Measurements from ENCODE around the gene NRG3. TPM values are rescaled to one million over a fixed set of nuclear protein-coding genes. Genes with fewer than 3 reads are reported as not detected.

The NRG3 gene
- total RNA-seq, 1 donor from 2014 or later, result not detected

DNA sequence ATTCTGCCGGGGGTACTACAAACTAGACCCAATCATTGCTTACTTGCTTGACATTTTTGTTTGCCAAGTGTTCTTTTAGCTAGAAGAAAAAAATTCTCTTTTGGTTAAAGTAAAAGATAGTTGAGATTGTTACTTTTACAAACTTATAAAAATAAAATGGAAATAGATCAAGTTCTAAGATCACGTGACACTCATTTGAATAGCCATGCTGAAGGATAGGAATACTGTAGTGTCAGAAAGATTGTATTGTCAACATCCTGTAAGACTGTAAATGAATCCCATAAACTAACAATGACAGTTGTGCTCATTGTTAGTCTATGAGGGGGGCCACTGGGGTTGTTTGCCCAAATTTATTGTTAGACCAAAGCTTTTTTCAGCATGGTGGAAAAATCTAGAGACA, 10.5 kb downstream of the NRG3 start:
- Histone ChIP-seq H3K27me3 (ENCODE audit: control insufficient read depth, insufficient read depth, low read length) (no peaks in the 10 kb centered on the region), H3K36me3 (ENCODE audit: control insufficient read depth, insufficient read depth, low read length) (no peaks in the 10 kb centered on the region), H3K4me3 (ENCODE audit: low read depth, low read length) (no peak overlapping the region)
- DNase-seq (ENCODE audit: low read depth) (no peak), FAIRE-seq (no peak)
- TF ChIP-seq, protein P1, sequence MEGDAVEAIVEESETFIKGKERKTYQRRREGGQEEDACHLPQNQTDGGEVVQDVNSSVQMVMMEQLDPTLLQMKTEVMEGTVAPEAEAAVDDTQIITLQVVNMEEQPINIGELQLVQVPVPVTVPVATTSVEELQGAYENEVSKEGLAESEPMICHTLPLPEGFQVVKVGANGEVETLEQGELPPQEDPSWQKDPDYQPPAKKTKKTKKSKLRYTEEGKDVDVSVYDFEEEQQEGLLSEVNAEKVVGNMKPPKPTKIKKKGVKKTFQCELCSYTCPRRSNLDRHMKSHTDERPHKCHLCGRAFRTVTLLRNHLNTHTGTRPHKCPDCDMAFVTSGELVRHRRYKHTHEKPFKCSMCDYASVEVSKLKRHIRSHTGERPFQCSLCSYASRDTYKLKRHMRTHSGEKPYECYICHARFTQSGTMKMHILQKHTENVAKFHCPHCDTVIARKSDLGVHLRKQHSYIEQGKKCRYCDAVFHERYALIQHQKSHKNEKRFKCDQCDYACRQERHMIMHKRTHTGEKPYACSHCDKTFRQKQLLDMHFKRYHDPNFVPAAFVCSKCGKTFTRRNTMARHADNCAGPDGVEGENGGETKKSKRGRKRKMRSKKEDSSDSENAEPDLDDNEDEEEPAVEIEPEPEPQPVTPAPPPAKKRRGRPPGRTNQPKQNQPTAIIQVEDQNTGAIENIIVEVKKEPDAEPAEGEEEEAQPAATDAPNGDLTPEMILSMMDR (IDR thresholded peaks at IDR 0.05; ENCODE audit: insufficient read depth, low read length, severe bottlenecking), result no peak

DNA sequence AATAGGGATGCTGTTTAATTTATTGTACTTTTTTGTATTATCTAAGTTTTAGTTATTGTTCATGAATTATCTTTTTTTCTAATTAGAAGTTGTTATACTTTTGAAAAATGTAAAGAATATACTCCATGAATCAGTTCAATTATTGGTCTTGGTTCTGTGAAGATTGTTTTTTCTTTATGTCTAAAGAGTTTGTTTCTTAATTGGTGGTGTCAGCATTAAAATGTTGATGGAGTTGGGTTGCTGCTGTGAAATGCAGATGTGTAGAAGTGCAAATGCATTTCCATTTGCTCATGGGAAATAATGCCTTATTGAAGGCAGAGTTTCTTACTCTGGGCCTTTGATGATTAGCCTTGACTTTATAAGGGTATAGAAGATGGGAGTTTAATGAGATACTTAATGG, 11.9 kb downstream of the NRG3 start:
- TF ChIP-seq, protein P1 (IDR thresholded peaks at IDR 0.05; ENCODE audit: insufficient read depth, low read length, severe bottlenecking), result no peak
- Histone ChIP-seq H3K36me3 (ENCODE audit: control insufficient read depth, insufficient read depth, low read length) (no peaks in the 10 kb centered on the region), H3K27me3 (ENCODE audit: control insufficient read depth, insufficient read depth, low read length) (no peaks in the 10 kb centered on the region), H3K4me3 (ENCODE audit: low read depth, low read length) (no peak overlapping the region)
- DNase-seq (ENCODE audit: low read depth) (no peak), FAIRE-seq (no peak)

DNA sequence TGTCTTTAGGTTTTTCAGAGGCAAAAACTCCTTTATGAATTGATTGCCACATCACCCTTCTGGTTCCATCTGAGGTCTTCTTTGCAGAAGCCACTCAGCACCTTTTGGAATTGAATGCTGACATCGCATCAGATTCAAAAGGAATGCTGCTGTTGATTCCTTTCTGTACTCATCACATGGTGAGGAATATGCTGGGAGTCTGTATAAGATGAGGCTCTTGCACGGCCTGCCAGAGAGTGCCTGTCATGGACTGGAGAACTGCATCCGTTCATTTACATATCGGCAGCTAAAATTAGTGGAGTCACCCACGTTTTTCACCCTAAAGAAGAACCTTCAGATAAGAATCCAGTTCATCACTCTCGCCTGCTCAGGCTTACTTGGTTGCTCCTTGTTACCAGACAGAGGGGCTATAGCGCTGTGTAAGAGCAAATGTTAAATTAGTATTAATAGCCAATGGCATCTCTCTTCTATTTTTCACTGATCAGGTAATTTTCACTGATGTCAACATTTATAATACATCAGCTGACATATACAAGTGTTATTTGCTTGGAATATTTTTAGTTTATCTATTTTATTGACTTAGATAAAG, 14.3 kb downstream of the NRG3 start:
- FAIRE-seq (no peak), DNase-seq (ENCODE audit: low read depth) (no peak)
- Histone ChIP-seq H3K36me3 (ENCODE audit: control insufficient read depth, insufficient read depth, low read length) (no peaks in the 10 kb centered on the region), H3K4me3 (ENCODE audit: low read depth, low read length) (no peak overlapping the region), H3K27me3 (ENCODE audit: control insufficient read depth, insufficient read depth, low read length) (no peaks in the 10 kb centered on the region)
- TF ChIP-seq, protein P1 (IDR thresholded peaks at IDR 0.05; ENCODE audit: insufficient read depth, low read length, severe bottlenecking), result no peak

DNA sequence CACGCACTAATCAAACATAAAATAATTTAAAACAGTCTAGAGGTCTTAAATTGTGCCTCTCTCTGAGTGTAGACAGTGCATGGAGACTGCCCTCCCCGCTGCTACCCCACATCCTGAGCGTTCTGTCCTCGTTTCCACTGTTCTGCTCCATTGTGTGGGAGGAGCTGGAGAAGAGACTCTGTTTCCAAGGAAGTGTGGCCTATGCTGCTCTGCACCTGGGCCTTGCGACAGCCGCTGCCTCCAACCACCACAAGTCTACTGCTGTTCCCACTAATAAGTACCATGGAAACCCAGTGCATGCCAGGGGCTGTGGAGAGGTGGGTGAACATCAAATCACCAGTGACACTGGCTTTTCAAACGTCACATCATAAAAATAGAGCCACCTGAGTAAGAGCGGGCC, 19.6 kb downstream of the NRG3 start:
- H3K4me3 ChIP-seq (ENCODE audit: low read depth, low read length), result no peak overlapping the region
- H3K36me3 ChIP-seq (ENCODE audit: control insufficient read depth, insufficient read depth, low read length), result no peaks in the 10 kb centered on the region
- TF ChIP-seq, protein P1 (IDR thresholded peaks at IDR 0.05; ENCODE audit: insufficient read depth, low read length, severe bottlenecking), result no peak
- H3K27me3 ChIP-seq (ENCODE audit: control insufficient read depth, insufficient read depth, low read length), result no peaks in the 10 kb centered on the region
- FAIRE-seq, result no peak
- no peak for DNase-seq (ENCODE audit: low read depth)

GRCh38 chr10:81898518-81898917, 23.5 kb downstream of the NRG3 start:
- H3K4me3 ChIP-seq (ENCODE audit: low read depth, low read length), result no peak overlapping the region
- DNase-seq (ENCODE audit: low read depth), result no peak
- H3K27me3 ChIP-seq (ENCODE audit: control insufficient read depth, insufficient read depth, low read length), result no peaks in the 10 kb centered on the region
- FAIRE-seq, result no peak
- no peaks in the 10 kb centered on the region for H3K36me3 ChIP-seq (ENCODE audit: control insufficient read depth, insufficient read depth, low read length)
- TF ChIP-seq, protein P1 (IDR thresholded peaks at IDR 0.05; ENCODE audit: insufficient read depth, low read length, severe bottlenecking), result no peak

DNA sequence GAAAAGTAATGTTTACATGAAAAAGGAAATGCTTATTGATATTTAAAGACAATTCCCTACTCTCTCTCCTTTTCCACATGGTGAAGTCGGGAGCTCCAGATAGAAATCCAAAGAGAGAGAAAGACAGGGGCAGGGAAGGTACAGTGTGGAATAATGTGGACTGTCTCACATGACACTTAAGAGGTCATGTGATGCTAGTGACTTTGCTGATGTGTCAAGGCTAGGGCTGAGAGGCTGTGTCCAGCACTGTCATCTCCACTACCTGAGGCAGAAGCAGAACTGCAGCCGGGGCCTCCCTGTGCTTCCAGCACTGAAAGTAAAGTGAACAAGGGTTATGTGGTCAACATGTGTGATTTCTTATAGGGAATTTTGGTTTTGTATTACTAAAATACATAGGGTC, 26.0 kb downstream of the NRG3 start:
- no peak for DNase-seq (ENCODE audit: low read depth)
- no peaks in the 10 kb centered on the region for H3K27me3 ChIP-seq (ENCODE audit: control insufficient read depth, insufficient read depth, low read length)
- H3K4me3 ChIP-seq (ENCODE audit: low read depth, low read length), result no peak overlapping the region
- FAIRE-seq, result no peak
- TF ChIP-seq, protein P1 (IDR thresholded peaks at IDR 0.05; ENCODE audit: insufficient read depth, low read length, severe bottlenecking), result no peak
- no peaks in the 10 kb centered on the region for H3K36me3 ChIP-seq (ENCODE audit: control insufficient read depth, insufficient read depth, low read length)
